ENCODE data around the gene MYMK. TPM values are rescaled to one million over a fixed set of nuclear protein-coding genes. Genes with fewer than 3 reads are reported as not detected.

MYMK gene
- total RNA-seq, 4 donors from 2014 or later: not detected

GRCh38 chr9:133473743-133474142, 51.0 kb downstream of the MYMK start:
- H3K9me3 ChIP-seq: no peaks in the 10 kb centered on the region
- peaks cover 0 to 33% of the 10 kb centered on the region in 2 donors for H3K36me3 ChIP-seq
- TF ChIP-seq POLR2AphosphoS5 (IDR thresholded peaks at IDR 0.05) (no peak), POLR2A (IDR thresholded peaks at IDR 0.05) (no peak), EP300 (IDR thresholded peaks at IDR 0.05) (no peak), CTCF (IDR thresholded peaks at IDR 0.05) (no peak)
- ATAC-seq: no peak
- H3K27me3 ChIP-seq: no peaks in the 10 kb centered on the region
- peaks cover 0 to 10% (median 6%) of the 10 kb centered on the region in 3 donors for H3K4me1 ChIP-seq
- no peak overlapping the region for H3K4me3 ChIP-seq
- no peak overlapping the region for H3K27ac ChIP-seq
- WGBS, 2 donors (ENCODE audit: low coverage in 1 of 2): 81% methylated on average over 7 of the region's 20 CpGs; no CpG with 5 or more reads in 1 of the 2 donors

GRCh38 chr9:133472753-133473378, 51.9 kb downstream of the MYMK start:
- no peaks in the 10 kb centered on the region for H3K27me3 ChIP-seq
- ATAC-seq: no peak
- TF ChIP-seq POLR2A (IDR thresholded peaks at IDR 0.05) (no peak), CTCF (IDR thresholded peaks at IDR 0.05) (no peak), POLR2AphosphoS5 (IDR thresholded peaks at IDR 0.05) (no peak), EP300 (IDR thresholded peaks at IDR 0.05) (no peak)
- H3K9me3 ChIP-seq: no peaks in the 10 kb centered on the region
- 89% methylated on average over 5 of the region's 19 CpGs; no CpG with 5 or more reads in 1 of the 2 donors for WGBS, 2 donors (ENCODE audit: low coverage in 1 of 2)
- no peak overlapping the region for H3K4me3 ChIP-seq
- peaks cover 0 to 1% (median 0%) of the 10 kb centered on the region in 3 donors for H3K4me1 ChIP-seq
- H3K27ac ChIP-seq: no peak overlapping the region
- peaks cover 0 to 41% of the 10 kb centered on the region in 2 donors for H3K36me3 ChIP-seq

- Histone ChIP-seq H3K27me3 (no peaks in the 10 kb centered on the region), H3K9me3 (no peaks in the 10 kb centered on the region), H3K36me3 (peaks cover 0 to 47% of the 10 kb centered on the region in 2 donors), H3K27ac (no peak overlapping the region), H3K4me3 (no peak overlapping the region), H3K4me1 (no peaks in the 10 kb centered on the region)
- TF ChIP-seq EP300 (IDR thresholded peaks at IDR 0.05): no peak
- WGBS, 2 donors (ENCODE audit: low coverage in 1 of 2): 100% methylated on average over 1 of the region's 11 CpGs; no CpG with 5 or more reads in 1 of the 2 donors
- no peak for ATAC-seq
Measured at GRCh38 chr9:133472277-133472645, 52.5 kb downstream of the MYMK start.

GRCh38 chr9:133471551-133472276, 53.0 kb downstream of the MYMK start:
- no peak overlapping the region for H3K27ac ChIP-seq
- WGBS, 2 donors (ENCODE audit: low coverage in 1 of 2): 60% methylated on average over 1 of the region's 27 CpGs; no CpG with 5 or more reads in 1 of the 2 donors
- no peaks in the 10 kb centered on the region for H3K4me1 ChIP-seq
- no peak overlapping the region for H3K4me3 ChIP-seq
- no peaks in the 10 kb centered on the region for H3K9me3 ChIP-seq
- no peak for ATAC-seq
- H3K36me3 ChIP-seq: peaks cover 0 to 52% of the 10 kb centered on the region in 2 donors
- H3K27me3 ChIP-seq: no peaks in the 10 kb centered on the region
- no peak for TF ChIP-seq POLR2AphosphoS5 (IDR thresholded peaks at IDR 0.05)
- no peak for TF ChIP-seq CTCF (IDR thresholded peaks at IDR 0.05)
- no peak for TF ChIP-seq EP300 (IDR thresholded peaks at IDR 0.05)
- TF ChIP-seq POLR2A (IDR thresholded peaks at IDR 0.05): no peak

GRCh38 chr9:133470988-133471387, 53.8 kb downstream of the MYMK start:
- Histone ChIP-seq H3K4me1 (no peaks in the 10 kb centered on the region), H3K9me3 (no peaks in the 10 kb centered on the region), H3K4me3 (no peak overlapping the region), H3K27me3 (no peaks in the 10 kb centered on the region), H3K36me3 (peaks cover 0 to 50% of the 10 kb centered on the region in 2 donors), H3K27ac (no peak overlapping the region)
- TF ChIP-seq POLR2AphosphoS5 (IDR thresholded peaks at IDR 0.05) (no peak), EP300 (IDR thresholded peaks at IDR 0.05) (no peak), CTCF (IDR thresholded peaks at IDR 0.05) (no peak), POLR2A (IDR thresholded peaks at IDR 0.05) (no peak)
- 81 to 85% methylated on average over 3 to 6 of the region's 7 CpGs for WGBS, 2 donors (ENCODE audit: low coverage in 1 of 2)
- ATAC-seq: no peak
